ENCODE data around the gene ASTL.

ASTL gene

DNA sequence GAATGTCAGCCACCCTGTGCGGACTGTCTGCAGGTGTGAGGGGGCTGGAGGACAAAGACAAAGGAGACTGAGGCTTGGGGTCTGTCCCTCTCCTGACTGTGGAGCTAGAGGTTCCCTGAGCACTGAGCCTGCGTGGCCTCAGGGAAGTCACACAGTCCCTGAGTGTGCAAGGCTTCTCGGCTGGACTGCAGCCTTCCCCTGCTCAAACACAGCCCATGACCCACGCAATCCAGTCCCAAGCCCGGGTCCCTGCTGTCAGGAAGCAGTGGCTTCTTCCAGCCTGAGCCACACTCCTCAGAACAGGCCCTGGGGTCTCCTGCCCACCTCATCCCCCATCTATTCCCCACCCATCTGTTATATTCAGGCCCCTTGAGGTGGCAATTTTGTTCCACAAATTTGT, 2.7 kb downstream of the ASTL start:
- Histone ChIP-seq H3K4me1 (no peaks in the 10 kb centered on the region), H3K27me3 (ENCODE audit: low read depth) (no peaks in the 10 kb centered on the region), H3K9me3 (no peaks in the 10 kb centered on the region), H3K36me3 (replicated peaks) (no peaks in the 10 kb centered on the region), H3K4me3 (no peak overlapping the region)
- no peak for DNase-seq (ENCODE audit: low spot score in 2 of 2)
- in situ Hi-C loops (cut with MboI; ENCODE audit: low sequenced_read_pairs), result no loop called here

DNA sequence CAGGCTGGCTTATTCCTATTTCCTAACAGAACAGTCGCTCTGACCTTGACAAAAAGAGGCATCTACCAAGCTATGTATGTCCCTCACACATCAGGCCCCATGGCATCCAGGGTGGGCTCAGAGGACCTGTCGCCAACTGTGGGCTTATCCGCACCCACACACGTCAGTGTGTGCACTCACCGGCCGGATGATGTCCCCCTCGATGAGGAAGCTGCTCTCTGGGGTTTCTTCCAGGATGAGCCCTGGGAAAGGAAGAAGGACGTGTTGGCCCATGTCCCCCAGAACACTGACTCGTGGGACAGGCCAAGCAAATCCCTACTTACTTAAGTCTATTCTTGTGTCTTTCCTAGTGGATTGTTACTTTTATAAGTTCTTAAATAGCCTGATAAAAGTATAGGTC, 3.1 kb downstream of the ASTL start:
- Histone ChIP-seq H3K4me1 (no peaks in the 10 kb centered on the region), H3K9me3 (no peaks in the 10 kb centered on the region), H3K36me3 (replicated peaks) (no peaks in the 10 kb centered on the region), H3K4me3 (no peak overlapping the region), H3K27me3 (ENCODE audit: low read depth) (no peaks in the 10 kb centered on the region)
- no peak for DNase-seq (ENCODE audit: low spot score in 2 of 2)
- in situ Hi-C loops (cut with MboI; ENCODE audit: low sequenced_read_pairs), result no loop called here

DNA sequence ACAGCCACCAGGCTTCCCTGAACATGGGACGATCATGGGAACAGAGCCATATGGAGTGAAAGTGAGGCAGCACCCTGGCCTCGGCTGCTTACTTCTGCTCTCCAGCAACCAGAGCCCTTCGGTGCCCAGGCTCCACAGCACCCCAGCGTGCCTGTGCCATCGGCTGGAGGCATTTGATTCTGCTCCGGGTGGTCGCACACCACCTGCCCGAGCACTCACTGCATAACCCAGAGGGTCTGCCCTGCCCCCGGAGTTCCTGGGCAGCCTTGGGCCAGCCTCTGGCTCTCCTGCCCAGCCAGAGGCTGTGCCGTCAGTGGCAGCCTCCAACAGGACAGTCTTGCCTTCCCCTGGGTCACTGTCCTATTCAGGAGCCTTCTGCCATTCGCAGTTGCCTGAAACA, 3.9 kb downstream of the ASTL start:
- H3K36me3 ChIP-seq (replicated peaks), result no peaks in the 10 kb centered on the region
- H3K27me3 ChIP-seq (ENCODE audit: low read depth), result no peaks in the 10 kb centered on the region
- DNase-seq (ENCODE audit: low spot score in 2 of 2), result no peak
- no peak overlapping the region for H3K4me3 ChIP-seq
- no peaks in the 10 kb centered on the region for H3K9me3 ChIP-seq
- in situ Hi-C loops (cut with MboI; ENCODE audit: low sequenced_read_pairs), result no loop called here
- no peaks in the 10 kb centered on the region for H3K4me1 ChIP-seq

DNA sequence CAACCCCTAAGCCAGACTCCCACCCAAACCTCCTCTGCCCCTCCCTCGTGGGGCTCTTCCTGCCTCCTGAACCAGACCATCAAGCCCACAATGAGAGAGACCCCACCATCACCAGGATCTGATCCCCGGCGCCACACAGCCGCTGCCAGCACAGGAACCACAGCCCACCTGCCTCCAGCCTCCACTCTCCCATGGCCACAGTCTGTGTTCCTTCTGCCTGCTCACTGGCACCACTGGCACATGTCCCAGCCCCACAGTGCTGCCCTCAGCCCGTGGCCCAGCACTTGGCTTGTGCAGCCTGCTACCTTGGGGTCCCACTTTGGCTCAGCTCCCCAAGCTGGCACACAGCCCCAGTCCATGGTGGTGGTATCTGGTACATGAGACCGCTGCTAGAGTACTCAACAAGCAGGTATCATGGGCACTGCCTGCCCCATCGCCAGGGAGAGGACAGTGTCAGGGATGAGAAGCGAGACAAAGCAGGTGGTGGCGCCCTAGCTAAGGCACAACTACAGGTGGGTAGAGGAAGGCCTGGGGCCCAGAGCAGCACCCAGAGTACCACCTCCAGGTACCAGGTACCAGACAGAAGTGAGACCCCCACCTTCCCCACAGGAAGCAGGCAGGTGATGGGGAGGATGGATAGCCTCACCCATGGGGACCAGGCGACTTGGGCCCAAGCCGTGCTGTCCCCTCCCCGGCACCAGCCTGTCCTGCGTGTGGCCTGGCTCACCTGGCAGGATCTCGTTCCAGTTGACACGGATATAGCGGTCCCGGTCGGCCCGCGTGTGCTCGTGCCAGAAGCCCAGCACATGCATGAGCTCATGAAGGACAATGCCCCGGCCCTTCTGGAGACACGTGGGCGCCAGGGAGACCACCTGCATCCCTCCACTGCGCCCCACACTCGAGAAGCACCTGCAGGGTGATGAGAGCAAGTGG, 6.2 kb downstream of the ASTL start:
- Histone ChIP-seq H3K27me3 (ENCODE audit: low read depth) (no peaks in the 10 kb centered on the region; the same call in 1 of the 2 replicates), H3K4me1 (no peaks in the 10 kb centered on the region), H3K36me3 (replicated peaks) (no peaks in the 10 kb centered on the region), H3K9me3 (no peaks in the 10 kb centered on the region), H3K4me3 (no peak overlapping the region)
- DNase-seq (ENCODE audit: low spot score in 2 of 2), result no peak
- in situ Hi-C loops (cut with MboI; ENCODE audit: low sequenced_read_pairs), result no loop called here

DNA sequence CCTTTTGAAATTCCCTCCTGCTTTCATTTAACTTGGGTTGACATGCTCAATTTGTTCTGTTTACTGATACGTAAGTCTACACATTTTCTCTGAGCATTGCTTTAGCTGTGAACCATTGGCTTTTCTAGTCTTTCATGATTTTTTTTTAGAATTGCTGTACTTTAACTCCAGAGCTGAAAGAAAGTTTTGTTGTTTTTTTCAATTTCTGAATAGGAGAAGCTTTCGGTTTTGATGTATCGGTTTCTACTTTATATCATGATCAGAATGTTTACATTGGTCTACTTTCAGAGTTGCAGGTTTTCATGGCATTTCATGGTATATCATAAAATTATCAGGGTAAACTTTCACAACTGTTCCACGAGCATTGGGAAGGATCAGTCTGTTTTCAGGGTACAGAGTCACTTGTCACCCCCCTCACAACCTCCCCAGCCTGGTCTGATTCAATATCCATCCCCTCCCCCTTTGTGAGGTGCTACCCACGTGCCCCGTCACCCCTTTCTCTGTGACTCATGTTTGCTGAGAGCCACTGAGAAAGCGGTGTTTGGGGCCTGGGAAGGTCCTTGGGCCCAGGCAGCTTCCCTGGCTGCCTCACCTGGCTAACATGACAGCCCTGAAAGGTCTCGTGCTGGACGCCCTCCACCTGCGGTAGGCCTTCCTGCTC, 7.0 kb downstream of the ASTL start:
- in situ Hi-C loops (cut with MboI; ENCODE audit: low sequenced_read_pairs), result no loop called here
- Histone ChIP-seq H3K4me3 (no peak overlapping the region), H3K27me3 (ENCODE audit: low read depth) (no peaks in the 10 kb centered on the region; the same call in 1 of the 2 replicates), H3K36me3 (replicated peaks) (no peaks in the 10 kb centered on the region), H3K4me1 (no peaks in the 10 kb centered on the region), H3K9me3 (no peaks in the 10 kb centered on the region)
- no peak for DNase-seq (ENCODE audit: low spot score in 2 of 2)

DNA sequence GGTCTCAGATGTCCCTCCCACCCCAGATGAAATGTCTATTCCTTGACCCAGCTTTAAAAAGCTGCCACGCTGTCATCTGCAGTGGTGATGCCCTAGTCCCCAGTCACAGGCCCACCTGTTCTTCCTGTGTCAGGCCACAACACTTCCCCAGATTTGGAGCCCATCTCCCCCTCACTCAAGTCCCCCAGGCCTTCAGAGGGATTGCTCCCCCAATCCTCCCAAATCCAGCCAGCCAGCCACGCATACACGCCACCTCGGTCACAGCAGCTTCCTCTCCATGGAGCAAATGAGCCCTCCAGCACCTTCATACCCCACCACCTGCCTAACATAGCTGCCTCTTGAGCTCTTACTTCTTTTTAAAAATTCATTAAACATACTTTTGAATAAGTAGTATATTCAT, 7.8 kb downstream of the ASTL start:
- Histone ChIP-seq H3K4me3 (no peak overlapping the region), H3K36me3 (replicated peaks) (no peaks in the 10 kb centered on the region), H3K27me3 (ENCODE audit: low read depth) (no peaks in the 10 kb centered on the region; the same call in 1 of the 2 replicates), H3K4me1 (no peaks in the 10 kb centered on the region), H3K9me3 (no peaks in the 10 kb centered on the region)
- in situ Hi-C loops (cut with MboI; ENCODE audit: low sequenced_read_pairs), result no loop called here
- DNase-seq (ENCODE audit: low spot score in 2 of 2), result no peak

DNA sequence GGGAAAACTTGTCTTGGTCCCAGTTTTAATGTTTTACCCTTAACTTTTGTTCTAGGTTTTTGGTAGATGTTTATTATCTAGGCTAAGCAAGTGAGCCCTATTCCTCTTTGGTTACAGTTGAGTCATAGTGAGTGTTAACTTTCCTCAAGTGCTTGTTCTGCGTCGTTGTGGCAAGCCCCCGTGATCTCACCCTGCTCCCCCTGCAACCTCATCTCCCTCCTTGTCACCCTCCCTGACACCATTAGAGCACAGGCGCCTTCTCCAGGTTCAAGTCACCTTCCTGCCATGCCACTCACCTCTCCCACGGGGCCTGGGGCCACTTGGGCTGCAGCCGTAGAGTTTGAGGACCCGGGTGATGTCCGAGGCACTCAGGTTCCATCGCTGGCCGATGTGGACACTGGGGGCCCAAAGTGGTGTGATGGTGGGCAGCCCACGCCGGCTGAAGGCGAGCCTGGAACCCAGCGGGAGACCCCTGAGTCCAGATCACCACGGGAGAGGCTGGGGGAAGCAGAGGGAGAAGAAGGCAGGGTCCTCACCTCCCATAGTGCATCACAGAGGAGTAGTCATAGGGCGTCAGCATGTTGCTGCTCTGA, 8.7 kb downstream of the ASTL start:
- Histone ChIP-seq H3K36me3 (replicated peaks) (no peaks in the 10 kb centered on the region), H3K4me1 (no peaks in the 10 kb centered on the region), H3K4me3 (no peak overlapping the region), H3K27me3 (ENCODE audit: low read depth) (no peaks in the 10 kb centered on the region; the same call in 1 of the 2 replicates), H3K9me3 (no peaks in the 10 kb centered on the region)
- no peak for DNase-seq (ENCODE audit: low spot score in 2 of 2)
- in situ Hi-C loops (cut with MboI; ENCODE audit: low sequenced_read_pairs), result no loop called here

DNA sequence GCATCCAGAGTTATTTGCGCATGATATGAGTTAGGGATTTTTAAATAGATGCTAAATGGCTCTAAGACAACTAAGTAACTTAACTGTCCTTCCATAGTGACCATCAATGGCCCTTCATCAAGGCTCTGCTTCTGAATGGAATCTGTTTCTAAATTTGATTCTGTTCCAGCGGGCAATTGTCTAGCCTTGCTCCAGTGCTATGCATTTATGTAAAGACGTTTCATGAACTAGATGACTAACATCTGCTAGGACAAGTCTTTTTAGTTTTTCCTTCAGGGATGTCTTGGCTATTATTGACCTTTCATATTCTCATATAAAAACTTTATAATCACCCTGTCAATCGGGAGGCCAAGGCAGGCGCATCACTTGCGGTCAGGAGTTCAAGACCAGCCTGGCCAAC, 9.8 kb downstream of the ASTL start:
- no peaks in the 10 kb centered on the region for H3K36me3 ChIP-seq (replicated peaks)
- H3K9me3 ChIP-seq, result no peaks in the 10 kb centered on the region
- H3K4me1 ChIP-seq, result no peaks in the 10 kb centered on the region
- no peak overlapping the region for H3K4me3 ChIP-seq
- DNase-seq (ENCODE audit: low spot score in 2 of 2), result no peak
- H3K27me3 ChIP-seq (ENCODE audit: low read depth), result no peaks in the 10 kb centered on the region; the same call in 1 of the 2 replicates
- in situ Hi-C loops (cut with MboI; ENCODE audit: low sequenced_read_pairs), result no loop called here

DNA sequence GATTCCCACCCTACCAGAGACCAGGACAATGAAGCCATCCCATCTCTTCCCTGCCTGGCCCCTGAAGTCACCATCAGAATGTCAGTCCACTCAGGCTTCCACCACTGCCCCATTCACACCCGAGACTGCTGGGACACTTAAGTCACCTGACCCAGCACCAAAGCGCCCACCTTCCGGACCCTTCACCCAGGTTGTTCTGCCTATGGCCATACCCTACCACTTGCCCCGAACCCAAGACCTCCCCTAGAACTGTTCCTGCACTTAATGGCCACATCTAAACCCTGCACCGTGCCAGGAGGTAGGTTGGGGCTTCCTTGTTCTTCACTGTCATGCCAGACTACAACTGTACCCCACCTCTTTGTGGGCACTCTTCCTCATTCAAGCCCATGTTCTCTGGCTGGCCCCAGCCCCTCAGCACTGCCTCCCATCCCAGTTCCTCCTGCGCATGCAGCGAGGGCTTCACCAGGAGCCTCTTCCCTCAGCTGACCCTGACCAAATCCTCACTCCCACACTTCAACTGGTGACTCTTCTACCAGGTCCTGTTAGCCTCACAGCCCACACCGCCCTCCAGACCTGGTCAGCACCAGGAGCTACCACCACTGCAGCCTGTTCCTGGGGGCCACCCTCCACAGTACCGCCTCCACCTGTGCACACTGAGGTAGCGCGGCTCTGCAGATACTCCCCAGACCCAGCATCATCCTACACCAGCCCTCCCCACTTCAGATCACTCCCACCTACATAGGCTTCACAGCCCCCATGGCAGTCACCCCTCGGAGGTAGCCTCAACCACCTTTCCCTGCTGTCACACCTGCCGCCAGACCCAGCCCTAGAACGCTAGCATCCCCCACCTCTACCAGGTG, 13.7 kb downstream of the ASTL start:
- in situ Hi-C loops (cut with MboI; ENCODE audit: low sequenced_read_pairs), result loop anchor here (25.0 kb wide), 1 partner anchor 112 kb away; no protein-coding TSS in a partner anchor
- H3K9me3 ChIP-seq, result no peaks in the 10 kb centered on the region
- H3K27me3 ChIP-seq (ENCODE audit: low read depth), result peaks cover 12% of the 10 kb centered on the region
- no peak for DNase-seq (ENCODE audit: low spot score in 2 of 2)
- H3K4me1 ChIP-seq, result no peaks in the 10 kb centered on the region
- no peak overlapping the region for H3K4me3 ChIP-seq
- H3K36me3 ChIP-seq (replicated peaks), result no peaks in the 10 kb centered on the region

DNA sequence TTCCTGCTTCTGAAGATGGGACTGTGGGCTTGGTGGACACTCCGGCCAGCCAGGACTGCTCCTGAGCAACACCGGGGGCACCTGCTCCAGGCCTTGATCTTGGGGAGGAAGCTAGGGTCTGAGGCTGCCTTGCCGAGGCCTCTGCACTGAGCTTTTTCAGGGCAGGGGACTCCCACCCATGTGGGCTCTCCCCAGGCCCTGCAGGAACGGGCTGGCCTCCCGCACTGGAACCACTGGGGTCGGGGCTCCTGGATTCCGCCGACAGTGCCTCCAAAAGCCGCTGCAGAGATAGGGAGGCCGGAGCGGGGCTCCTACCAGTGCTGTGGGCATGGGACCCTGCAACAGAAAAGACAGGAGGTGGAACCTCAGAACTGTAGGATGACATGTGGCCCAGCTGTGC, 14.4 kb downstream of the ASTL start:
- DNase-seq (ENCODE audit: low spot score in 2 of 2), result no peak
- no peaks in the 10 kb centered on the region for H3K9me3 ChIP-seq
- H3K27me3 ChIP-seq (ENCODE audit: low read depth), result peaks cover 12% of the 10 kb centered on the region
- no peak overlapping the region for H3K4me3 ChIP-seq
- H3K36me3 ChIP-seq (replicated peaks), result no peaks in the 10 kb centered on the region
- no peaks in the 10 kb centered on the region for H3K4me1 ChIP-seq
- in situ Hi-C loops (cut with MboI; ENCODE audit: low sequenced_read_pairs), result loop anchor here (25.0 kb wide), 1 partner anchor 112 kb away; no protein-coding TSS in a partner anchor

DNA sequence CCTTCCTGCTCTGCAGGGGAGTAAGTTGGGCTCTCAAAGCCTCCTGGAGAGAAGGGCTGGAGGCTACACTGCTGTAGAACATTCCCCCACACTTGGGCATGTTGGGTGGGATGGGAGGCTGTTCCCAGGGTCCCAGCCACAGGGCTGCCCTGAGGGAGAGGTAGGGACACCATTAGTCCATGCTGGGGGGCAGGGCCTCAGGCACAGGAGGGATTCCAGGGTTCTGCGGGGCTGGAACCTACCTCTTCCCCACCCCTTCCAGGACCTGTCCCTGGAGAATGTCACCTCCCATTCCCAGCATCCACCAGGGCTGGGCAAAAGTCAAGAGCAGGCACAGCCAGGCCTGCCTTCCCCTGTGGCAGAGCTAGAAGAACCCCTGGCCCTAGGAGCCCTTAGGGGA, 15.0 kb downstream of the ASTL start:
- in situ Hi-C loops (cut with MboI; ENCODE audit: low sequenced_read_pairs), result loop anchor here (25.0 kb wide), 1 partner anchor 111 kb away; no protein-coding TSS in a partner anchor
- DNase-seq (ENCODE audit: low spot score in 2 of 2), result no peak
- no peaks in the 10 kb centered on the region for H3K4me1 ChIP-seq
- no peaks in the 10 kb centered on the region for H3K36me3 ChIP-seq (replicated peaks)
- H3K27me3 ChIP-seq (ENCODE audit: low read depth), result peaks cover 12% of the 10 kb centered on the region
- no peak overlapping the region for H3K4me3 ChIP-seq
- H3K9me3 ChIP-seq, result no peaks in the 10 kb centered on the region

DNA sequence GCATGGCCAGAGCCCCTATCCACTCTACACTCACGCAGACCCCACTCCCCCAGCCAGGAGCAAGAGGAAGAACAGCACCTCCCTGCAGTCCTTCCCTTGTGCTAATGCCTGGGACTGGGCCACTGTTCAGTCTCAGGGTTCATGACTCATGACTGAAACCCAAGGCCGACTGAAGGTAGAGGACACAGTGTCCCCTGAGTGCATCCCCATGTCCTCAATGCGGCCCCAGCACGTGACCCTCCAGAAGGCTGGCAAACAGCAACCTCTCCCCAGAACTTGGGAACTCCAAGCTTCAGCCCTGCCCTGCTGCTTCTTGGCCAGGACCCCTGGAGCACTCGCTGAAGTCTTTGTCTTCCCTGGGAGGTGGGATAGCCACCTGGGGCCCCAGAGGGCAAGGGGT, 15.9 kb downstream of the ASTL start:
- Histone ChIP-seq H3K4me3 (no peak overlapping the region), H3K27me3 (ENCODE audit: low read depth) (peaks cover 12% of the 10 kb centered on the region), H3K36me3 (replicated peaks) (no peaks in the 10 kb centered on the region), H3K9me3 (no peaks in the 10 kb centered on the region), H3K4me1 (peaks cover 2% of the 10 kb centered on the region)
- in situ Hi-C loops (cut with MboI; ENCODE audit: low sequenced_read_pairs), result loop anchor here (25.0 kb wide), 1 partner anchor 110 kb away; no protein-coding TSS in a partner anchor
- DNase-seq (ENCODE audit: low spot score in 2 of 2), result no peak

DNA sequence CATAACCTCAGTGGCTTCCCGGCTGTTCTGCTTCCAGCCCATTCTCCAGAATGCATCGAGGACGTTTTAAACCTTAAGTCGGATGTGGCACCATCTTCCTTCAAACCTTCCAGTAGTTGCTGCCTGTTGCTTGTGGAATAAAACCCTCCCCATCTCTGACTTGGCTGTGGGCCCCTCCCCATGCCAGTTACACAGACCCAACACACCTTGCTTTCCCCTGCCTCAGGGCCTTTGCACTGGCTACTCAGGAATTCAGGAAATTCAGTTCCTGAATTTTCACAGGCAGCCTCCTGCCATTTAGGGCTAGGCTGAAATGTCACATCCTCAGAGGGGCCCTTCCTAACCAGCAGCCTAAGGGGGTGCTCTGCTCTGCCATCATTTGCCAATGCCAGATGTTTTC, 16.9 kb downstream of the ASTL start:
- in situ Hi-C loops (cut with MboI; ENCODE audit: low sequenced_read_pairs), result loop anchor here (25.0 kb wide), 1 partner anchor 109 kb away; no protein-coding TSS in a partner anchor
- no peak for DNase-seq (ENCODE audit: low spot score in 2 of 2)
- Histone ChIP-seq H3K4me1 (peaks cover 5% of the 10 kb centered on the region), H3K27me3 (ENCODE audit: low read depth) (peaks cover 12% of the 10 kb centered on the region), H3K4me3 (no peak overlapping the region), H3K9me3 (no peaks in the 10 kb centered on the region), H3K36me3 (replicated peaks) (no peaks in the 10 kb centered on the region)
